GM21529 (cell line): ENCODE measurements around the gene PXDN.

Experiments
- ATAC-seq: cut with Tn5 transposase; IDR thresholded peaks from one replicate; pipeline ENCODE4 v1.9.1; 2021; ENCODE audit not compliant: unreplicated experiment

PXDN gene

DNA sequence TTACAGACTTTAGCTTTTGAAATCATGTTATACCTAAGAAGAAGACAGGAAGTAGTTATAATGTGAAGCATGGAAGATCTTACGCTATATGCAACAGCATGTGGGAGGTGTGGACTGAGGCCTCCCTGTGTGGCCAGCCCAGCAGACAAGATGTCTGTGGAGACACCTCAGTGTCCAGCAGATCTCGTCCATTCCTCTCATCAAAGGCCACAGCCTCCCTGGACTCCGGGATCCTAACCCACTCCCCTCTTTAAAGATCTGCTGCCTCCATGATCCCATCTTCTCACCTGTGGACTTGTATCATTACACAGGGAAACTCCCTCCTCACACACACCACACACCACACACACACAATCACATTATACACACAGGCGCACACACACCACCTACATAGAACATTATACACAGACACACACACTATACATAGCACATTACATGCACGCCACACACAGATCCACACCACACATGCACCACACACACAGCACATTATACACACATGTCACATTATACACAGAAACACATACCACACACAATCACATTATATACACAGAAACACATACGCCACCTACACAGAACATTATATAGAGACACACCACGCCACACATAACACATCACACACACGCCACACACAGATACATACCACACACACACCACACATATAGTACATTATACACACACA, 89.5 kb downstream of the PXDN start:
- ATAC-seq, result no peak

- ATAC-seq, result no peak
These were observed 90.2 kb downstream of the PXDN start for GRCh38 chr2:1653956-1654695.

DNA sequence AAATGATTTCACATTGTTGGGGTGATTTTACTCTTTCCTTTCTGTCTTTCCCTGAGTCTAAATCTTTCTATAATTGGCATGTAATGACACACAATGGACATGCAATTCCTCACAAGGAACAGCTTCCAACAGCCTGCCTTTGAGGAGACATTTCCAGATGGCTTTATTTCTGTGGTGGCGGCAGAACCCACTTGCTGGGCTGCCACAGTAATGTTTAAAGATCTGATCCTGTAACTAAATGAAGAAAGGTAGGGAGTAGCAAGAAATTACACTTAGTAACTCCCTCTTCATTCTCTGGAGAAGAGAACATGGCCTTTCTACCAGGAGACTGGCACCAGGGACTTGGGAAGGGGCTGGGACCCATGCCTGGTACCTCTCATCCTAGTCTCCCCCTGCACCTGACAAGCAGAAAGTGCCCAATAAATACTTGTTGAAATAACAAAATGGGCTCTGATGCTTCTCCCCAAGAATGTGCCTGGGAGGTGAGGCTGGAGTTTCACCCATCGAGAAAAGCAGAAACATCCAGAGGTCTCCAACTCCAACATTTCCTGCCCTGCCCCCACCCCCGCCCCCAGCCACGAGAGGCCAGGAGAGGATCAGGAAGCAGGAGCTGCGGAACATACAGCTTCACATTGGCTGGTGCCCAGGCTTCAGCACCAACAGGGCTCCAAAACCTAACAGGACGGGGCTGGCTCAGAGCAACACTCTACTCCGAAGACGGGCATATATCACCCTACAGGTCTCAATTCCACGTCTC, 92.1 kb downstream of the PXDN start:
- no peak for ATAC-seq

DNA sequence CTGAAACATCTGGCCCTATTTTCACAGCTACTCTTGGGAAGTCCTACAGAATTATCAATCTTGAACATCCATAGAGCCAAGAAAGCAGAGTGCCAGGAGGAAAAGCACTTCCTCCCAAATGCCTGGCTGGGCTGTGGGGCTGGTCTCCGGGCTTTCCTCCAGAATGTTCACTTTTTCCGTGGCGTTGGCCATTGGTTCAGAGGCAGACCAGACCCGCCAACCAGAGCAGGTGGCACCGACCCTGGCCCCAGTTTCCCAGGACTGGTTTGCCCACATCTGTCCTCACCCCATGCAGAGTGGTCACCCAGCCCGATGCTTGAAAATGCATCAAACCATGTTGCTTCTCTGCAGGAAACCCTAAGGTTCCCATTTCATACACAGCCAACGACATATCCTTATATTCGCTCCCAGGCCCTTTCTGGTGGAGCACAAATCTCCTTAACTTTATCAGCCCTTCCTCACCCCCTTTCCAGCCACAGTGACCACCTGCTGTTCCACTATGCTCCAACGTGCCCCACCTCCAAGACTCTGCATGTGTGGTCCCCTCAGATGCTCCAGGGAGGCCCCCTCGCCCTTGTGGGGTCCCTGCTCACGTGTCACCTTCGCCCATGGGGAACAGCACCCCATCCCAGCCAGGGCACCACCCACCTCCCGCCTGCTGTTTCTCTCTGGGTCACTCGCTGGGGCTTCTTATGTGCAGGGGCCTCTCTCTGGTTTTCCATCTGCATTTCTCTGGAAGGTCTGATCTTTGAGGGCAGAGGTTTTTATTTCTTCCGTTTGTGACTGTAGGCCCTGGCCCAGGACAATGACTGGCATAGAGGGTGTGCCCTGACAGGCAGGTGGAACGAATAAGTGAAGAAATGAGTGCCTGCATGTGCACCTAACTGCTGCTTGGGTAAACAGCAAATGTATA, 92.9 kb downstream of the PXDN start:
- no peak for ATAC-seq

- ATAC-seq, result no peak
These were observed 94.0 kb downstream of the PXDN start for GRCh38 chr2:1650085-1650872.

DNA sequence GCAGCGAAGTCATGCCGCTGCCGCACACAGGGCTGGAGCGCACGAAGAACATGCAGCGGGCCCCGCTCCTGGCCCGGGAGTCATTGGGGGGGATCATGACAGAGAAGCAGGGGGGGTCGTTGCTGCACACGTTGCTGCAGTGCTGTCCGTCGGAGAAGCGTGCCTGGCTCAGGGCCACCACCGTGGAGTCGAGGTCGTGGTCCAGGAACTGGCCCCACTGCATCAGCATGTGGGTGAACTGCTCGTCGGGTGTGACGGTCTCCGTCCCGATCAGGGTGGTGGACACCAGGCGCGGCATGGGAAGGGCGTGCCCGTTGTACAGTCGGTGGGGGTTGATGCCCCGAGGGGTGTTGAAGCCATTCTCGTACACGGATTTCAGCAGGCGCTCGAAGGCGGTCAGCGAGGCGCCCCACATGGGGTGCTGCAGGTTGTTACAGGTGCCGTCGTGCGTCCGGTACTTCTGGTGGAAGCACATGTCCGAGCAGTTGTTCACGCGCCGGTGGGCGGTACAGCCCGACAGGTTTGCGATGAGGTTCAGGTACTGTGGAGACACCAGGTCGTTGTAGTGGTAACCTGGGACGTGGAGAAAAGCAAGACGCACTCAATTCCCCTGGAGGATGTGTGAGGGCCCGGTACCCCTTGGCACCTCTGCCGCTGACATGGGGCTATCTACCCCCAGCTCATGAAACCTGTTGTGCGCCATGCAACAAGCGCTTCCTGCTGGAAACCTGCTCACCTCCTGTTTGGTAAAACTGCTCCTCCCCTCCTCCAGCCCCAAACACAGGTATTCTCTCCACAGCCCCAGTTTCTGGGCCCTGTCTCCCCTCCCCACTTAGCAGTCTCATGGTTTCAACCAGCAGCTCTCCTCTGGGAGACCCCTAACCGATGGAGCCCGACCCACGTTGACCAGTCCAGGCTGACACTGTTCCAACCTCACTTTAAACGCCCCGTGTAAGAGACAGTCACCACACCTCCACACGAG, 94.9 kb downstream of the PXDN start:
- ATAC-seq, result no peak

DNA sequence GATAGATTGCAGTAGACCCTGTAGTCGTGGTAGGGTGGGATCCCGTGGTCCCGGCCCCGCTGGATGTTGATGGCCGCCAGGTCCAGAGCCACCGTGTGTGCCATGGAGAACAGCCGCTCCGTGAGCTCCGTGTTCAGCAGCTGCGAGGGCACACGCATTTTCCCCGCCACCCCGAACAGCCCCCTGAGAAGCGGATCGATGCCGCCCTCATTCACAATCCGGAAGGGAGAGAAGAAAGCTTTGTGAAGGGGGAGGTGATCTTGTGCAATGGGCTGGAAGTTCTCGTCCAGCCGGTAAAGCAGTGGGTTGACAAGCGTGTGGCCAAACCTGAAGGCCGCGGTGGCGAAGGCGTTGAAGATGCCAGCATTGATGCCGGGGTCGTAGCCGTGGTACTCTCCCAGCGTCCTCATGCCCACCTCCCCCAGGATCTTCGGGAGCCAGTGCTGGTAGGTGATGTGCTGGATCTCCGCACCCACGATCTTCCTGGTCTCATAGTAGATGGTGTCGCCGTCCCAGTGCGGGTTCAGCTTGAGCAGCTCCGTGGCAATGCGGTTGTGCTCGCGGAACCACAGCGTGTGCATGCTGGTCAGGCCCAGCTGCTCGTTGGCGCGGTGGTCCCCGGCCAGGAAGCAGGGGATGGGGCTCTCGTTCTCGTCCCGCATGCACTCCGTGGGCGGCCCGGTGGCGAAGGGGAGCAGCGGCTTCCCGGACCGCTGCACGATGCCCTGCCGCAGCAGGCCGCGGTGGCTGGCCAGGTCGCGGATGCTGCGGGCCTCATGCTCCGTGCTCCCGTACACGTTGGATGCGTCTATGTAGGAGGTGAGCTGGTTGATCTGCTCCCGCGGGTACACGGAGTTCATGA, 95.8 kb downstream of the PXDN start:
- no peak for ATAC-seq

DNA sequence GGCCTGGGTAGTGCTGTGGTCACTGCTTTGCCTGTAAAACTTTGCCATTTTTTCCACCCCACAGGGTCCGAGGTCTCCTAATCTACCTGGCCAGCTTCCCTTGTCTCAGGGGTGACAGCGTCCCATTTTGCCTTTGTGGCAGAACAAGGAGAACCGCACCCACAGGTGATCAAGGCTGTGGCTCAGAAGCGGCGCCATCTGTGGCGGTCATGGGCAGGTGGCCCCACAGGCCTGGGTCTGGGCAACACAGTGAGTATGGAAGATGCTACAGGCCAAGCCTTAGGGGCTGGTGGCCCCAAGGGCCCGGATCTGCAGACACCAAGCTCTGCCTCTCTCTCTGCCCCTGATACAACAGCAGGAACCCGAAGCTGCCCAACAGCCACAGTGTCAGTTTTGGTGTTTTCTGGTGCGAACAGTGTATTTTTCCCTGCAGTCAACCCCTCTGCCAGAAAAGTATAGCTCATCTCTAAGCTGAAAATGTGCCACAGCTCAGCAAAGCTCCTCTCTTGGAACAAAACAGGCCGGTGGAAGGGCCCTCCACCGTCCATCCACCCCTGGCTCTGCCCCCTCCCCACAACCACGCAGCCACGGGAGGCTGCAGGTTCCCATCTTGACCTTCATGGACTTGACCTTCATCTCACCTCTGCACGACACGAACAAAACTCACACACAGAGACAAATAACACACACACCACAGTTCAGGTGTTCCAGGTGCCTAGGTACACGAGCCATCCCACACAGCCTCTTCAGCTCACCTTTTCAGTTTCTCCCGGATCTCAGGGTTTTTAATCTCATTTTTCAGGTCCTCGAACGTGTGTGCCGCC, 96.7 kb downstream of the PXDN start:
- ATAC-seq, result no peak

DNA sequence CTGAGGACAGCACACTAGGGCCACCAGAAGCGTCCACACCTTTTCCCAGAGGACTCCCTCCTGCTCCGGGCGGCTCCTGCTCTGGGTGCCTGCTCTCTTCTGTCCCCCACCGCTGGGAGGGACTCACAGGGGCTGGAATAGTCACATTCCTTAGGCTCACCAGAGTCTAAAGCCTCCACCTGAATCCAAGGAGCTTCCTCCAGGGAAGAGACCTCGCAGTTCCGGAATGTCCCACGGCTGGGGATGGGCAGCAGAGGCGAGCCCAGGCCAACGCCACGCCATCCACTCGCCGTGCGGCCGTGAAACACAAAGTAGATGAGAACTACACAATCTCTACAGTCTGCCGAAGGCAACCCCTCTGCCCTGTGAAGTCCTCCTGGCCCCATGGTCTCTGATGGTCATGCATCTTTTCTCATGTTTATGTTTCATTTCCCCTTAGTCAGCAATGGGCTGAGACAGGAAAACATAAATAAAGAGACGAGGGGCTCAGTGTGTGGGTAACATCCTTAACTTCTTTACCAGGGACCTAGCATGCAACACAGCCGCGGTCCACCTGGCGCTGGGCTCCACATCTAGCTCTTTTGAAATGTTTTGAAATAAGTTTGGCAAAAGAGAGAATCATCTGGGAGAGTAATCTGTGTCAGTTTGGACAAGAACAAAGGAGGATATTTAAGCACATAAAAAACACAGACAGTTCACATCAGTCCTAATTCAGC, 98.4 kb downstream of the PXDN start:
- no peak for ATAC-seq

DNA sequence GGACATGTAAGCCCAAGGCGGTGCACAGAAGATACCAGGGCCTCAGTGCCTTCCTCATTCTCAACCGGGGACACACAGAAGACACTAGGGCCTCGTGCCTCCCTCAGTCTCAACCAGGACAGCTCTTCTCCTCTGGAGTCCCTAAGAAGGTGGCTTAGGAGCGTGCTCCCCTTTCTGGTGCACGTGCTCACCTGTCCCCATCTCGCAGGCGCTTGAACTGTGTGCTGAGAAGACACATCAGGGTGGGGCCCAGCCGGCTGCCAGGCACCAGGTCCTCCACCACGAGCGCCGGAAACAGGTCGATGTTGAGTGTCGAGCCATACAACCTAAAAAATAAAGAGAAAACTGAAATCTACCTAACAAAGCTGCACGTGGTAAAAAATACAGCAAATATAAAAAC, 99.9 kb downstream of the PXDN start:
- ATAC-seq, result no peak

DNA sequence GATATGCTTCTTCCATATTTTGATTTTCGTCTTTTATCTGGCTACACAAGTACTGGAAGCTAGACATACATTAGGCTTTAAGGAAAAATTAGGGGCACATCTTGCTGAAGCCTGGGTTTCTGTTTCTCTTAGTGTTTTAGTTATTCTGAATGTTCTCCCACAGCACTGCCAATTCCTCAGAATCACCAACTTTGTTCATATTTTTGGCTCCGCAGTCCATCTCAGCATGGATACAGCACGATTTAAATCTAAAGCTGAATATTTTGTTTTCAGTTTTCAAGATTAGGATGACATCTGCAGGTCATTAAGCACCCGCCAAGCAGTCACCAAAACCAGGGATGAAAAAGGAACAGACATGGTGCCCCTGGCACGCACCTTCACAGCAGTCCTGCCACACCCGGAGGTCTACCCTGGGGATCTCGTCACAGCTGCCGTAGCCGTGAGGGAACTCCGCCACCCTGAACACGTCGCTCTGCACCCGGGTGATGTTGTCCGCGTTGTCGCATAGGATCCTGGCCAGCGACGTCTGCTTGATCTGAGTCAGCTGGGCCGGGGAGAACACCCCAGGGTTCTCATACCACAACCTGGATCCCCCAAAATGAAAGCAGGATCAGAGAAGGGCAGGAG, 101.2 kb downstream of the PXDN start:
- ATAC-seq, result no peak

- ATAC-seq, result no peak
These were observed 102.1 kb downstream of the PXDN start for GRCh38 chr2:1642066-1642861.

DNA sequence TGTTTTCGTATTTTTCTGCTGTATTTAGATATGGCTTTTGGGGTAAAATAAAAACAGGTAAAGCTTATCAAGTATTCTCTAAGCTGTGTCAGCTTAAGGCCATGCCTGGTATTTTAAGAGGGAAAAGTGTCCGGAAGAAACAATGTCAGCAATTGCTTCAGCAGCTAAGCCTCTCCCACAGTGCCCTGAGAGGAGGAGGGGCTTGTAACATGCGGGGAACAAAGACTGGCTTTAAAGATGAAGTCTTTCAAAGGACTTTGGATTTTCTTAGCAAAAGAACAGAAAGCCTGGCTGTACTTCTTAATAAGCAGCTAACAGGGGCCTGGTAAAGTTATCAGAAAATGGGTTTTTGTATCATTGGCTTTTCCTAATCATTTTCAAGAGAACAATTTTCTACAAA, 102.8 kb downstream of the PXDN start:
- no peak for ATAC-seq

- ATAC-seq, result no peak
These were observed 103.8 kb downstream of the PXDN start for GRCh38 chr2:1640301-1641135.
